Activated CD8-positive, alpha-beta memory T cell treated with anti-CD3 and anti-CD28 coated beads for 1 hour (primary cell): ENCODE measurements around the gene CDS2.

Experiments used
- DNase-seq, 2 donors: peaks; one replicate each; pipeline ENCODE4 v3.0.0-alpha.2; 2020; ENCODE audit warnings: low read depth in 1 of 2; ENCODE audit errors: extremely low read depth in 1 of 2

Gene CDS2

DNA sequence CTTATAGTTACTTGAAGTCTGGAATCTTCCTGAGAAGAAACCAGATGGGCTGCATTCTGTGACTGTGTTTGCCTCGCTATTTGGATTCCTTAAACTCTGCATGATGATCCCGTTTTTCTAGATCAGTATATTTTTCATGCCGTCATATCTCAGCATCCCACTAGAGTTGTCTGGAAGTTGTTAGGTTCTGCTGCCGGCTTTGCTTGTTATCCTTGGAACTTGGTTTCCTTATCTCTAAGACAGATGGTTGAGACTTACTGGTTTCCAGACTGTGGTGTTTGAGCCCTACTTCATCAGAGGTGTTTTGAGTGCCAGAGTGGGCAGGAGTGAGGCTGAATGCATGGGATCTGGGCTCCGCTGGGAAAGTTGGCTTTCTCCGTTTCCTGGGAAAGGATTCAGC is 50.3 kb downstream of the CDS2 start:
- DNase-seq, result no peak

DNA sequence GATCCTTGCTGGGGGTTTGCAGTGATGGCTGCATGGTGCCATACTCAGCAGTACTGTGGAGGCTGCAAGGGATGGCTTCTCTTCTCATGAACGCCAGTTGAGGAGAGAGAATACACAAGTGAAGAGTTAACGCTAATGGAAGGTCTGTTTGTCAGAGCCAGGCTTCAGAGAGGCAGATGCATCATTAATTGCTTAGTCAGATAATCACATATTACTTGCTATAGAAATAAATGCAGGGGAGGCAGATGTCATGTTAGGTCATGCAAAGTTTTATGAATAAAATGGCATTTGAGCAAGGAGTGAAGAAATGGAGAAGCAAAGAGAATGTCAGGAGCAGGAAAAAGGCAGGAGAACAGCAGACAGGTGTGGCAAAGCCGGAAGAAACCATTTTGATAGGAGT is 51.2 kb downstream of the CDS2 start:
- DNase-seq, result no peak

DNA sequence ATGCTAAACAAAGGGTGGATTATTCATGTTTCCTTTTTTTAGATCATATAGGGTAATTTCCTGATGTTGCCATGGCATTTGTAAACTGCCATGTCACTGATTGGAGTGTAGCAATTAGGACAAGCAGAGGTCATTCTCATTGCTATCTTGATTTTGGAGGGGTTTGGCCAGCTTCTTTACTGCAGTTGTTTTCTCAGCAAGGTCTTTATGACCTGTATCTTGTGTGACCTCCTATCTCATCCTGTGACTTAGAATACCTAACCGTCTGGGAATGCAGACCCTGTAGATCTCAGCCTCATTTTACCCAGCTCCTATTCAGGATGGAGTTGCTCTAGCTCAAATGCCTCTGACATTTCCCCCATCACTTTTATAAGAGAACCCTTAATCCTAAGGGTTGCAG is 53.6 kb downstream of the CDS2 start:
- DNase-seq, result no peak

DNA sequence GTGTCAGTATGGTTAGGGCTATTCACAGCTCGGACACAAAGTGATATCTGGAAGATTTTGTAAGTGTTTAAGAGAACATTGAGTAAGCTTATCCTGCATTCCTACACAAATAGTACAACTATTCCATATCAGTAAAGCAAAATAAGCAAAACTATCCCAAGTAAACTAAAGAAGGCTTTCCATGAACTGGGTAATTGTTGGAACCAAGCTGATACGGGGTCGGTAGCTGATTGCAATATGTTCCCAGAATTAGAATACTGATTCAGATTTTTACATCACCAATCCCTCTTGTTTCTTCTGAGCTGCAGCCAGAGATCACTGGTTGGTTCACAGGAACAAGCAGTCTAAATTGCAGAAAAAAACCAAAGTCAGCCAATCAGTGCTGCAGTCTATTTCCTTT is 54.1 kb downstream of the CDS2 start:
- no peak for DNase-seq

DNA sequence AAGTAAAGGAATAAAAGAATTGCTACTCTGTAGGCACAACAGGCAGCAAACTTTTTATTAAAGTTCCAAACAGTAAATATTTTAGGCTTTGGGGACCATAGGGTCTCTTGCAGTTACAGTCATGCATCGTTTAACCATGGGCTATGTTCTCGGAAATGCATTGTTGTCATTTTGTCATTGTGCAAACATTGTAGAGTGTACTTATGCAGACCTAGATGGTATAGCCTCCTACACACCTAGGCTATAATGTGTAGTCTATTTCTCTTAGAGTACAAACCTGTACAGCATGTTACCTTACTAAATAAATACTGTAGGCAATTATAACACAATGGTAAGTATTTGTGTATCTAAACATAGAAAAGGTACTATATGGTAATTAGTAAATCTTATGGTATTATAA is 54.7 kb downstream of the CDS2 start:
- DNase-seq, result no peak

DNA sequence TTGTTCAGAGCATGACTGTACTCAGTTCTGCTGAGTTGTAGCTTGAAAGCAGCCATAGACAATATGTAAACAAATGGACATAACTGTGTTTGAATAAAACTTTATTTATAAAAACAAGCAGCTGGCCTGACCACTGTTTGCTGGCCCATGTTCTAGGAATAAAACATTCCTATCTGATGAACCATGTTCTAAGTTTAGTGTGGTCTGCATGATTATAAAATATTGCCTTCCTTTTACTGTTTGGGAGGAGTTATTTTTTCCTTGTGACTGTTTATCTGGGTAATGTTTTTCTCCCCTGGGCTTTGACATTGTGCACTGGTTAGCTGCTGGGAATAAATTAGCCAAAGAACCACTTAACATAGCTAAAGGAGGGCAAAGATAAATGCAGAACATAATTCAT is 55.1 kb downstream of the CDS2 start:
- no peak for DNase-seq

DNA sequence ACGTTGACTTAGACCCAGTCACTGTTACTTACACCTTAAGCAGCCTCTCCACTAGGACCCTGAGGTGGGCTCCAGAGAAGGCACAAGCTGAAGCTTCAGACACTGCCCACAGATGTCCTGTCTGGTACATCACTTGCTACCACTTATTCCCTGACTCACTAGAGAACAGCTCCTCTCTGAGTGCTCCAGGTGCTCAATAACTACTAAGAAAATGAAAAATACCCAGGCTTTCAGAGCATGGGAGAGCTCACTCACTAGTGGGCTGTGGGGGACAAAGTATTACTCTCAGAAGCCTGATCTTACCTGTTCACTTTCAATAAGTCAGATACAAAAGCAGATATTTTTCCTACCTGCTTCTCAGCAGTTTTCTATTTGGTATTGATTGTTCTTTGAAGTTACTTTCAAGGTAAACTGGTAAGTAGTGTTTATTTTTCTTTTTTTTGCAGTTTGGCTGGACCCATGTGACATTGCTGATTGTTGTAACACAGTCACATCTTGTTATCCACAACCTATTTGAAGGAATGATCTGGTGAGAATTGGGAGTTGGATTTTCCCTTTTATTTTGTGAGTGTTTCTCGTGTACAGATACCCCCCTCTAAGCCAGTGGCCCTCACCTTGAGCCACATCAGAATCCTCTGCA is 55.9 kb downstream of the CDS2 start:
- no peak for DNase-seq

DNA sequence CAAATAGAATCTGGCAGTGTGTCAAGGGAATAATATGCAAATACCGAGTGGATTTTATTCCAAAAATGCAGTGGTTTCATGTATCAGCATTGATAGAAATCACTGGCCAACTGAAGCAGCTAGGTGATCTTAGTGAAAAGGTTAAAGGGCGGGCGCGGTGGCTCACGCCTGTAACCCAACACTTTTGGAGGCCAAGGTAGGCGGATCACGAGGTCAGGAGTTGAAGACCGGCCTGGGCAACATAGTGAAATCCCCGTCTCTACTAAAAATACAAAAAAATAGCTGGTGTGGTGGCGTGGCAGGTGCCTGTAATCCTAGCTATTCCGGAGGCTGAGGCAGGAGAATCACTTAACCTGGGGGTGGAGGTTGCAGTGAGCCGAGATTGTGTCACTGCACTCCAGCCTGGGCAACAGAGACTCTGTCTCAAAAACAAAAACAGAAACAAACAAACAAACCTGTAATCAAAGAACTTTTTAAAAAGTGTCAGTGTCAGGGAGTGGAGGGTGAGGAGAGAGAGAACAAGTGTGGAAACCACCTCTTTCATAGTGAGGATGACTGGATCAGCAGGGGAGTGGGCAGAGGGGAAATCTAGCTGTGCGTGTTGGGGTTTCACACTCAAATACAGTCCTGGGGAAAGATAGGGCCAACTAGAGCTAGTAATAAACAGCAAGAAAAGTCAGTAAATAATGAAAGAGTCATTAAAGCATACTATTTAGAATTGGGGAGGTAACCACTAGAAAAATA is 57.1 kb downstream of the CDS2 start:
- no peak for DNase-seq

DNA sequence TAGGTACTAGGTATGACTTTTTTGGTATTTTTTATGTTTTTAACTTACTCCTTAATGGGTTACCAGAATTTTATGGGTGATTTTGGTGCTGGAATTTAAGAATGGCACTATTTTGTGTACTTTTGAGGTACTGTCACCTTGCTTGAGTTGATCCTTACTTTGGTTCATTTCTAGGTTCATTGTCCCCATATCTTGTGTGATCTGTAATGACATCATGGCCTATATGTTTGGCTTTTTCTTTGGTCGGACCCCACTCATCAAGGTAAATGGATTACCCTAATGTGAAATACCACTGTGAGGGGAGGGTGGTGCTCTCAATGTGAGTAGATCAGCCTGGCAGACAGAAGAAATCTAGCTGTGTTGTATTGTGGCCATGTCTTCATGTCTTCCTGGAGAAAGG is 57.9 kb downstream of the CDS2 start:
- DNase-seq, result no peak

DNA sequence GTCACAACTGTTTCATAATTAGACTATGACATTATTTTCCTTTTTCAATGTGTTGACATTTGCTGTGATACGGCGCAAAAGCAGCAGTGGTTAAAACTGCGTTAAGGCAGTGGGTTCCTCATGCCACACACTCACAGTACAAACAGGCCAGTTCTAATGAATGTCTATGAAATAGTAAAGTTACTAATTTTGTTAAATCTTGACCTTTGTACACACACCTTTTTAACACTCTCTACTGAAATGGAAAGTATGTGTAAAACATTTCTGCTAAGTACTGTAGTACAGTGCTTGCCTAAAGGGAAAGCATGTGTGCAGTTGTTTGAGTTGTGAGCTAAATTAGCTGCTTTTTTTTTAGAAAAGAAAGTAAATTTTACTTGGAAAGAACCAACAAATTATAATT is 60.3 kb downstream of the CDS2 start:
- DNase-seq, result no peak

DNA sequence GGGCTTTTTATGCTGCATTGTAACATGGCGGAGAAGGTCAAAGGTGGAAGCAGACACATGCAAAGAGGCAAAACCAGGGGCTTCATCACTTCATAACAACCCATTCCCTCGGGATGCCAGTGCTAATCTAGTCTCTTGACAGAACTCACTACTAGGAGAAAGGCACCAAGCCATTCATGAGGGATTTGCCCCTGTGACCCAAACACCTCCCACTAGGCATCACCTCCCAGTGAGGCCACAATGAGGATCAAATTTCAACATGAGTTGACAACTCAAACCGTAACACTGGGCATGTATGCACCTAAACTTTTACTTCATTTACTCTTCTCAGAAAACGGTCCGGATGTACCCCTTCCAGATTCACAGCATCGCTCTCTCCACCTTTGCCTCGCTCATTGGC is 61.9 kb downstream of the CDS2 start:
- no peak for DNase-seq

DNA sequence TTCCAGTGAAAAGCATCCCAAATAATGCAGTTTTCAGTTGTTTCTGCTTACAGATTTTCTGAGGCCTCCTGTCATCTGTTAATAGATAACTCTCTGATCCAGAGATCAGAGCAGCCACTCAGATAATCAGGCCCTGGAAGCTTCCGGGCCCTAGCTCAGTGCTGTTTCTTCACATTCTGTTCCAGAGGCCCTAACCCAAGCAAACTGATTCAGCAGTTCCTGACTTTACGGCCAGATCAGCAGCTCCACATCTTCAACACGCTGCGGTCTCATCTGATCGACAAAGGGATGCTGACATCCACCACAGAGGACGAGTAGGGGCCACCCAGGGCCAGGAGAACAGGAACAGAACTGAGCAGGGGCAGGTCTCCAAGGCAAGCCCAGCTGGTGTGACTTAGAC is 63.1 kb downstream of the CDS2 start:
- no peak for DNase-seq

DNA sequence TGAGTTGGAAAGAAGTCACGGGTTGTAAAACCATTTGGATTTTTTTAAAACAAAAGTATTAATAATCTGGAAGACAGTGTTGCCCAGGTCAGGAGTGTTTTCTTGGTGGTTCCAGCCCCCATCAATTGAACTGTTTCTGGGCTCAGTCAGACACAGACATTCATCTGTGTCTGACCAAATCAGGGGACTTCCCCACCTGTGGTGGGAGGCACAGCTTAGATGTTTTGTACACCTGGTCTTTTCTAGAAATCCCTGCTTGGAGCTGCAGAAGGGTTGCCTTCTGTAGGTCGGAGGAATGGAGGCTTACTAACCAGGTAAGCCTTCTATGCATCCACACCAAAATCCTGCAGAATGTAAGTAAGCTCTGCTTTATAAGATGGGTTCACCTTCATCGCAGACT is 63.6 kb downstream of the CDS2 start:
- no peak for DNase-seq

DNA sequence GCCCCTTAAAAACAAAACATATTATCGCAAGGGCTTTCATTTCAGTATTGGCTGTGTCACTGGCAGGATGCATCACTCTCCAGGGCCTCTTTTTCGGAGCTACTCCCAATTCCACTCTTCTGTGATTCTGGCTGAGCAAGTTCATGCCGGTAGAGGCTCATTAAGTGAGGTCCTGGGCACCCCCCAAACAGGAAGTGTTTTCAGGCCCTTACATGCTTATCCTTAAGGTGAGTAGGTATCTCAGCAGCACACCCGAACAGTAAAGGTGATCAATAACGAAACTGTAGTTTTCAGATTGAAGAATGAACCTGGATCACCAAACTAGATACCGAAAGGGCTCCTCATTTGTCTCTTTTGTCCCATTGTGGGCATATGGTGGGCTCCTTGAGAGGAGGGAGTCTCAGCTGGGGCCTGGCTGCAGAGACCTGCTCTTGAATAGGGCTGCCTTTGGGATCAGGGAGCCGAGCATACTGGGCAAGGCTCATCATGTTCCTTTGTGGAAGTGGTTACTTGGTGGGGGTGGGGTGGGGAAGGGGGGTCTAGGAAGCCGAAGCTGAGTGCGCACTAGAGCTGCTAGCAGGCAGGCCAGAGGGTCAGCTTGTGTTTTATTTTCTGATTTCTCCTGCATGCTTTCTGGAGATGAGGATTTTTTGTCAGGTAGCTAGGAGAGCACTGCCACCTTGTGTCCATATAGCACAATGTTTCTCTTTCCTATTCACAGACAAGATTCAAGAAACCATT is 65.2 kb downstream of the CDS2 start:
- no peak for DNase-seq

DNA sequence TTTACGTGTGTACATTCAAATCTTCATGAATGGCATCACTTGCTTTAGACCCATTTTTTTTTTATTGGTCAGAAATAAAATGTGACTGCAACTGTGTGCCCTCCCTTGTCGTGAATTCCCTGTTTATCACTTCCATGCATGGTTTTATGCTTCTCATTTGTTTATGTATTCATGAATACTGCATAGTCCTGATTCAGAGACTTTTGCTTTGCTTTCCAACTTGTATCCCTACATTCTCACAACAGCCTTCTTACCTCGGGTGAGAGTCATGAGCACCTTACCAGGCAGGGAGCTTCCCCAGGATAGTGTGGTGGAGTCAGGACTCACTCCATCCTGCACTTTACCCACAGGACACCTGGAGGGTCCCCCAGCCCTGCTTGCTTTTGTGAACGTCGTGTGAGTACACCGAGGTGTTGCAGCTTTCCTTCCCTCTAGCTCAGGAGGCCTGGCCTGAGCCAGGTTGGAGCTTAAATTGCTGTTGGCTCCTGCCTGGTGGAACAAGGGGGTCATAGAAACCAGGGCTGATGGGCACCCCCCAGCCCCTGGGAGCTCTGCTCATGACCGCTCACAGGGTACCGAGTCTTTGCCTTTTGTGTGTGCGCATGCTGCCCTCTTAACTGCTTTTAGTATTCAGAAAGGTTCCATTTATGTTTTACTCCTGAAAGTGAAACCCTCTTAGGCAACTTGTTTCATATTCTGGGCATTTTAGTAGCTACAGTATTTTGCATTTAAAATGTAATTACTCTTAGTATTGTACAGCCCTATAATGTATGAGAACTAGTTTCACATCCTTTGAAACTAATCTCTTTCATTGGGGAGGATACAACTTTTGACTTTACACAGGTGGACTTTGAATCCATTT is 66.0 kb downstream of the CDS2 start:
- no peak for DNase-seq

DNA sequence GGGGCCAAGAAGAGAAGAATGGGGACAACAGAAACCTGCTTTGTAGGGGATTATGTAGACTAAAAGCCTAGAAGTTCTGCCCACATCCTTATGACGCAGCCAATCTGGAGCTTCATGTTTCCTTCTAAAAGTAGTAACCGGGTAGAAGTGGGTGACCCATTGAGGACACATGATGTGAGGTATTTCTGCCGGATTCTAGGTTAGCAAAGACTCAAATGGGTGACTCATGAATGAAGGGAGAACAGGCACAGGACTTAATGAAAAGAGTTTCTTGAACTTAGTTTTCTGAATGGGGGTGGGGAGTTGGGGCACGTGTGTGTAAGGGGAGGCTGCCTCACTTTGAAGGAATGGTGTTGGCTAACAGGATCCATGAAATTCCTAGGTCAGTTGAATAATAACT is 68.8 kb downstream of the CDS2 start:
- no peak for DNase-seq

DNA sequence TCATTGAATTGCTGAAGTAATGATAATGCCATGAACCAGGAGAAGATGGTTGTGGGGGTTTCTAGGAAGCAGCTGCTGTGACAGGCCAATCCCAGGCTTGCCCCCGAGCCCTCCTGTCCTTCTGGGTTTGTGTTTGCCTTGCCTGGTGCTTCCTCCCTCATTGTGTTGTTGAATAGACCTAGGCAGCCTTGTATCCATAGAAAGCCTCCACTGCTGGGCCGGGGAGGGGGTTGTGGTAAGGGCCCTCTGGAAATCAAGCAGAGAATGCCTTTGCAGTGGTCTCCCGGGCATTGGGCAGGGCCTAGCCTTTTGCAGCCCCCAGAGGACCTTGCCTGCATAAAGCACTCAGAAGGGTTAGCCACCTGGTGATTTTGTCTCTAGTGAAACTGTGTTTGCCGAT is 69.3 kb downstream of the CDS2 start:
- no peak for DNase-seq

DNA sequence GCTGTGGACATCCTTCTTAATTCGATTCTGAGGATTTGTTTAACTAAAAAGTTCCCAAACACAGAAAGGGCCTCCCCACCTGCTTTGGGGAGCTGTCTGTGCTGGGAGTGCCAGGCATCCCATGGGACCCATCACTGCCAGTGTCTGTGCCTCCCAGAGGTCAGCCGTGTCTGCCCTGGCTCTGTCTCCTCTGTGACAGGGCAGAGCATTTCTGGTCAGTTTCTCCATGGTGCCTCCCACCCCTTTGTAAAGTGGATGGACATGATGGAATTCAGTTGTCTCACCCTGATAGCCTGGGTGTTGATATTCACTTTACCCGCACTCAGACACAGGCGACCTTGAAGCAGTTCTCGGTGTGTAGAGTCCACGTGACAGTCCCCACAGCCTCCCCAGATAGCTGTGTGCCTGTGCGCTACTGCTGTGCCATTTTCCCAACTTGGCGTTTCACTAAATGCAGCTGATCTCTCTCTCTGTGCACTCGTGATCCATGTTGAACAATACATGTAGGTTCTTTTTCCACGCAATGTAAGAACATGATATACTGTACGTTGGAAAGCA is 70.5 kb downstream of the CDS2 start:
- no peak for DNase-seq

DNA sequence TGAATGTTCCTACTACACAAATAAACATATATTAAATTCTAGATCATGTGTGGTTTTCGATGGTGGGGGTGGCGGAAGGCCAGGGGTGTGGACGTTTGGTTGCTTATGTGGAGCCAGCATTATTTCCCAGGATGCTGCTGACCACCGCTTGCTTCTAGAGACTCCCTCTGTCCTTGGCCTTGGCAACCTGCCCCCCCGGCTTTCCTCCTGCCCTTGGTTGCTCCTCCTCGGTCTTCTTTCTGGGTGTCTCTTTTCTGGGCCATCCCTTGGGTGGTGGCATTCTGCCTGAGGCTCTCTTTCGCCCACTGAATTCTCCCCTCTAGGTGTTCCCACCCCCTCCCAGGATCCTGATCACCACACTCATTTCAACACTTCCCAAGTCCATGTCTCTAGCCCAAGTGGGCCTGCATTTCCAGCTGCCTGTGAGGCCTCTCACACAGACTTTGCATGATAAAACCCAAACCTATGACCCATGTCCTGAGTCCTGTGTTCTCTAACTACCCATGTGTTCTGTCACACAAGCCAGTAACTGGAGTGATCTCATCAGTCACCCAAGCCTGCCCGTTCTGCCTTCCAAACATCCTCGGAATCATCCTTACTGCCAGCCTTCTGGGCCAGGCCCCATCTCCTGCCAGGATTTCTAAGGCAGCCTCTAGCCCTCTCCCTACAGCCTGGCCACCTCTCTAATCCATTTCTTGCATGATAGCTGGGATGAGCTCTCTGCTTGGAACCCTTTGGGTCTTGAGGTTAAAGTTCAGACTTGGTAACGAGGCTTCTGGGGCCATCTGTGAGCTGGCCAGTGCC is 71.2 kb downstream of the CDS2 start:
- no peak for DNase-seq

DNA sequence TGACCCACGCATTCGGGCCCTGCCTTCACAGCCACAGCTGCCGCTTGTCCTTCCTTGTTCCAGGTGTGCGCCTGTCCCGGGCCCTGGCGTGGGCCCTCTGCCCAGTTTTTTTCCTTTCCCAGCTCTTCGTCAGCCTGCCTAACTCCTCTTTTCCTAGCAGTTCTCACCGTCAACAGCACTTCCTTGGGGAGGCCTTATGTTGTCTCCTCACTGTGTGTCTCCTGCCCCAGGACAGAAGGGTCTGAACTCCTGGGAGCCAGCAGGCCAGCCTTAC is 71.8 kb downstream of the CDS2 start:
- no peak for DNase-seq
